ENCODE results near the gene IER3.
A peak's percentile ranks its signal among the peaks of the same experiment; 100 is the strongest.

IER3 gene

GRCh38 chr6:30749554-30750378 is 5.4 kb upstream of the IER3 start:
- H3K27me3 ChIP-seq (ENCODE audit: control insufficient read depth in 1 of 2, insufficient read depth in 1 of 2, low read length in 2 of 2), result no peaks in the 10 kb centered on the region
- peak overlapping the region in 1 of 2 experiments; percentile 87 for H3K14ac ChIP-seq (ENCODE audit: low read length in 2 of 2)
- peak overlapping the region in 1 of 2 experiments; percentile 96 for H3K18ac ChIP-seq (ENCODE audit: low read depth in 1 of 2, low read length in 2 of 2)
- H3K9ac ChIP-seq (ENCODE audit: low read length), result peak overlapping the region; percentile 30
- peak overlapping the region; percentile 89 for H3K27ac ChIP-seq (ENCODE audit: low read length, poor library complexity, severe bottlenecking)
- WGBS, result 89% methylated on average over 12 of the region's 12 CpGs
- peak overlapping the region; percentile 56 for H2BK15ac ChIP-seq (ENCODE audit: low read depth, poor library complexity, severe bottlenecking)
- no peak overlapping the region for H4K8ac ChIP-seq (ENCODE audit: low read length)
- no peak for DNase-seq
- H2BK5ac ChIP-seq (ENCODE audit: low read depth, low read length, poor library complexity, severe bottlenecking), result peak overlapping the region; percentile 94
- H3K79me1 ChIP-seq (replicated peaks; ENCODE audit: low read length, poor library complexity, severe bottlenecking), result no peaks in the 10 kb centered on the region
- no peaks in the 10 kb centered on the region for H3K9me3 ChIP-seq (ENCODE audit: control insufficient read depth, low read length)
- H2AFZ ChIP-seq (ENCODE audit: low read depth, low read length), result no peak overlapping the region
- H3K4ac ChIP-seq (ENCODE audit: low read depth in 1 of 2, low read length in 2 of 2), result peak overlapping the region in 1 of 2 experiments; percentile 78
- no peaks in the 10 kb centered on the region for H3K36me3 ChIP-seq (ENCODE audit: control insufficient read depth in 1 of 2, insufficient read depth in 2 of 2, low read depth in 1 of 2, low read length in 2 of 2)
- peak overlapping the region; percentile 32 to 98 for H2BK12ac ChIP-seq (ENCODE audit: low read length in 2 of 2)
- H2BK120ac ChIP-seq (ENCODE audit: low read depth, low read length), result no peak overlapping the region
- H3K23ac ChIP-seq (ENCODE audit: low read length in 2 of 2), result no peak overlapping the region
- no peak overlapping the region for H3K4me3 ChIP-seq (ENCODE audit: insufficient read depth in 1 of 2, low read depth in 1 of 2, low read length in 2 of 2)
- H2AK5ac ChIP-seq (ENCODE audit: low read length, severe bottlenecking), result peak overlapping the region; percentile 100
- H3K4me1 ChIP-seq (ENCODE audit: control insufficient read depth, insufficient read depth, low read depth, low read length), result peaks cover 27% of the 10 kb centered on the region
- no peak overlapping the region for H4K91ac ChIP-seq (ENCODE audit: low read length)
- H3K4me2 ChIP-seq (ENCODE audit: low read length, poor library complexity, severe bottlenecking), result no peak overlapping the region

GRCh38 chr6:30748851-30749540 is 4.6 kb upstream of the IER3 start:
- Histone ChIP-seq H3K4me1 (ENCODE audit: control insufficient read depth, insufficient read depth, low read depth, low read length) (peaks cover 29% of the 10 kb centered on the region), H2BK5ac (ENCODE audit: low read depth, low read length, poor library complexity, severe bottlenecking) (peak overlapping the region; percentile 87), H3K27ac (ENCODE audit: low read length, poor library complexity, severe bottlenecking) (peak overlapping the region; percentile 89), H3K36me3 (ENCODE audit: control insufficient read depth in 1 of 2, insufficient read depth in 2 of 2, low read depth in 1 of 2, low read length in 2 of 2) (no peaks in the 10 kb centered on the region), H2BK15ac (ENCODE audit: low read depth, poor library complexity, severe bottlenecking) (peak overlapping the region; percentile 92), H3K4me2 (ENCODE audit: low read length, poor library complexity, severe bottlenecking) (no peak overlapping the region), H4K8ac (ENCODE audit: low read length) (peak overlapping the region; percentile 45), H3K9me3 (ENCODE audit: control insufficient read depth, low read length) (no peaks in the 10 kb centered on the region), H3K14ac (ENCODE audit: low read length in 2 of 2) (peak overlapping the region in 1 of 2 experiments; percentile 68), H3K79me1 (replicated peaks; ENCODE audit: low read length, poor library complexity, severe bottlenecking) (no peaks in the 10 kb centered on the region), H3K4me3 (ENCODE audit: insufficient read depth in 1 of 2, low read depth in 1 of 2, low read length in 2 of 2) (no peak overlapping the region), H3K27me3 (ENCODE audit: control insufficient read depth in 1 of 2, insufficient read depth in 1 of 2, low read length in 2 of 2) (no peaks in the 10 kb centered on the region), H2AFZ (ENCODE audit: low read depth, low read length) (peak overlapping the region; percentile 18), H4K91ac (ENCODE audit: low read length) (peak overlapping the region; percentile 89), H3K4ac (ENCODE audit: low read depth in 1 of 2, low read length in 2 of 2) (peak overlapping the region in 1 of 2 experiments; percentile 84), H2BK12ac (ENCODE audit: low read length in 2 of 2) (peak overlapping the region; percentile 22 to 99), H2AK5ac (ENCODE audit: low read length, severe bottlenecking) (peak overlapping the region; percentile 100), H3K23ac (ENCODE audit: low read length in 2 of 2) (no peak overlapping the region), H2BK120ac (ENCODE audit: low read depth, low read length) (peak overlapping the region; percentile 12), H3K9ac (ENCODE audit: low read length) (peak overlapping the region; percentile 30), H3K18ac (ENCODE audit: low read depth in 1 of 2, low read length in 2 of 2) (peak overlapping the region; percentile 56 to 89)
- 77% methylated on average over 5 of the region's 8 CpGs for WGBS
- DNase-seq, result peak; percentile 41

DNA sequence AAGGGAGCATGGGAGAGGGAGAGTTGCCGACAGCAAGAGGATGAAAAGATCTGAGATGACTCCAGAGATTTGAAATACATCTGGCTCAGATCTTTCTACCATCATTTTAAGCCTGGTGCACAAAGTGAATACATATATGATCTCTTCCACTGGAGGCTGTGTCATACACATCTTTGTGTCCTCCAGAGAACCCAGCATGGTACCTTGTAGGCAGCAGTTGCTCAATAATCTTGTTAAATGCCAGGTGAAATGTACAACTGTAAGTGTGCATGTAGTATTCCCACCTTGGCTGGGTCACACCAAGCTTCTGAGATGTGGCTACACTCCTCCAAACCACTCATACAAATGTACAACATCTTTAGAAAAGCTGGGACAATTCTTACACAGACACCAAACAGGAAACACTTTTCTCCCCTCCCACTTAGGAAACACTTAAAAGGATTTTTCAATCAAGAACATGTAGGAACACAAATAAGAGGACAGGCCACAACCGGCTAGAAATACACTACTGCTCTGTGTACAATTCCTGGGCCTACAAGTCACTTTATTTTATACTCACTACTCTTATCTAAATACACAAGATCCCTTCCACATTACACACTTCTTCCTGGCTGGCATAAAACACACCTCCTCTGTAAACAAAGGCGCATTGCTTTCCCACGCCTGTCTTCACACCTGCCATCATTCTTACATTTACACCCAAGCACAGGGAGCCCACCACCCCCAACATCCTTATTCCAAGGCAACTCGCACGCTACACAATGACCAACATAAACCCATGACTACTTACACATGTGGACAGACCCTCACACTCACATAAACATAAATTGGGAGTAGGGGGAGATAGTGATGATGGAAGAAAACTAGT is 3.8 kb upstream of the IER3 start:
- Histone ChIP-seq H3K9ac (ENCODE audit: low read length) (peak overlapping the region; percentile 30), H3K27me3 (ENCODE audit: control insufficient read depth in 1 of 2, insufficient read depth in 1 of 2, low read length in 2 of 2) (no peaks in the 10 kb centered on the region), H2BK12ac (ENCODE audit: low read length in 2 of 2) (peak overlapping the region; percentile 99), H3K36me3 (ENCODE audit: control insufficient read depth in 1 of 2, insufficient read depth in 2 of 2, low read depth in 1 of 2, low read length in 2 of 2) (peaks cover 5 to 6% of the 10 kb centered on the region in 2 experiments), H2BK120ac (ENCODE audit: low read depth, low read length) (peak overlapping the region; percentile 54), H4K8ac (ENCODE audit: low read length) (no peak overlapping the region), H3K4me3 (ENCODE audit: insufficient read depth in 1 of 2, low read depth in 1 of 2, low read length in 2 of 2) (no peak overlapping the region), H3K18ac (ENCODE audit: low read depth in 1 of 2, low read length in 2 of 2) (peak overlapping the region; percentile 72 to 89), H3K4ac (ENCODE audit: low read depth in 1 of 2, low read length in 2 of 2) (peak overlapping the region; percentile 83 to 84), H3K23ac (ENCODE audit: low read length in 2 of 2) (no peak overlapping the region), H4K91ac (ENCODE audit: low read length) (peak overlapping the region; percentile 86), H3K14ac (ENCODE audit: low read length in 2 of 2) (no peak overlapping the region), H3K4me1 (ENCODE audit: control insufficient read depth, insufficient read depth, low read depth, low read length) (peaks cover 29% of the 10 kb centered on the region), H2BK5ac (ENCODE audit: low read depth, low read length, poor library complexity, severe bottlenecking) (peak overlapping the region; percentile 87), H3K27ac (ENCODE audit: low read length, poor library complexity, severe bottlenecking) (peak overlapping the region; percentile 89), H2AK5ac (ENCODE audit: low read length, severe bottlenecking) (peak overlapping the region; percentile 100), H3K79me1 (replicated peaks; ENCODE audit: low read length, poor library complexity, severe bottlenecking) (no peaks in the 10 kb centered on the region), H2AFZ (ENCODE audit: low read depth, low read length) (no peak overlapping the region), H3K9me3 (ENCODE audit: control insufficient read depth, low read length) (no peaks in the 10 kb centered on the region), H2BK15ac (ENCODE audit: low read depth, poor library complexity, severe bottlenecking) (peak overlapping the region; percentile 71), H3K4me2 (ENCODE audit: low read length, poor library complexity, severe bottlenecking) (no peak overlapping the region)
- peak; percentile 67 for DNase-seq
- WGBS, result 75% methylated on average over 6 of the region's 6 CpGs

Measured in mesenchymal stem cell (in vitro differentiated cells and primary cell).